H9 (cell line): ENCODE measurements around the gene RPL37A. TPM values are rescaled to one million over a fixed set of nuclear protein-coding genes. Genes with fewer than 3 reads are reported as not detected.

Source experiments
- DNase-seq: peaks from one replicate; pipeline ENCODE4 v3.0.0-alpha.2; 2017
- H2AFZ ChIP-seq: one replicate; pipeline ENCODE4 v1.6.1; 2013; ENCODE audit warnings: mild to moderate bottlenecking, low read length, control low read depth, moderate library complexity
- H2AK5ac ChIP-seq: 2 replicates; pipeline ENCODE4 v1.6.1; 2013; ENCODE audit warnings: low read length, control low read depth, mixed read lengths; ENCODE audit not compliant: insufficient read length
- H2BK120ac ChIP-seq: one replicate; pipeline ENCODE4 v1.6.1; 2013; ENCODE audit warnings: low read depth, mild to moderate bottlenecking, low read length, control low read depth, inconsistent platforms; ENCODE audit not compliant: poor library complexity, severe bottlenecking
- H2BK12ac ChIP-seq: 2 replicates; pipeline ENCODE4 v1.6.1; 2013; ENCODE audit warnings: low read length, control low read depth, mixed read lengths, low read depth; ENCODE audit not compliant: insufficient read length
- H2BK15ac ChIP-seq: 2 replicates; pipeline ENCODE4 v1.6.1; 2013; ENCODE audit warnings: low read depth, low read length, control low read depth
- H2BK20ac ChIP-seq: one replicate; pipeline ENCODE4 v1.6.1; 2013; ENCODE audit warnings: low read depth, mild to moderate bottlenecking, low read length, control low read depth, inconsistent platforms; ENCODE audit not compliant: poor library complexity, severe bottlenecking
- H2BK5ac ChIP-seq: 2 replicates; pipeline ENCODE4 v1.6.1; 2013; ENCODE audit warnings: low read length, control low read depth, mixed read lengths; ENCODE audit not compliant: insufficient read length
- H3K14ac ChIP-seq: 2 replicates; pipeline ENCODE4 v1.6.1; 2013; ENCODE audit warnings: low read length, control low read depth; ENCODE audit not compliant: insufficient read depth
- H3K18ac ChIP-seq: 2 replicates; pipeline ENCODE4 v1.6.1; 2013; ENCODE audit warnings: low read depth, mild to moderate bottlenecking, mixed read lengths, low read length, control low read depth; ENCODE audit not compliant: insufficient read length
- H3K23ac ChIP-seq: 2 replicates; pipeline ENCODE4 v1.6.1; 2013; ENCODE audit warnings: low read length, control low read depth, mixed read lengths, low read depth; ENCODE audit not compliant: insufficient read length
- H3K23me2 ChIP-seq: 2 replicates; pipeline ENCODE4 v1.6.1; 2013; ENCODE audit warnings: low read depth, mild to moderate bottlenecking, mixed read lengths, low read length, control low read depth; ENCODE audit not compliant: insufficient read length, poor library complexity, severe bottlenecking
- H3K27ac ChIP-seq: 2 replicates; pipeline ENCODE4 v1.5.1; 2013; ENCODE audit warnings: low read length, control low read depth, mixed read lengths, low read depth; ENCODE audit not compliant: insufficient read length
- H3K27me3 ChIP-seq: 2 replicates; pipeline ENCODE4 v1.6.1; 2013; ENCODE audit warnings: low read length, control low read depth, inconsistent platforms; ENCODE audit not compliant: insufficient read depth
- H3K4ac ChIP-seq: 2 replicates; pipeline ENCODE4 v1.6.1; 2013; ENCODE audit warnings: low read depth, mild to moderate bottlenecking, control low read depth, inconsistent platforms, low read length, moderate library complexity
- H3K4me1 ChIP-seq: 2 replicates; pipeline ENCODE4 v1.6.1; 2013; ENCODE audit warnings: low read length, control low read depth, inconsistent platforms; ENCODE audit not compliant: insufficient read depth
- H3K4me2 ChIP-seq: 2 replicates; pipeline ENCODE4 v1.6.1; 2013; ENCODE audit warnings: low read length, control low read depth, mixed read lengths; ENCODE audit not compliant: insufficient read length, insufficient read depth
- H3K56ac ChIP-seq: 2 replicates; pipeline ENCODE4 v1.6.1; 2013; ENCODE audit warnings: low read depth, mild to moderate bottlenecking, mixed read lengths, low read length, control low read depth; ENCODE audit not compliant: insufficient read length
- H3K79me1 ChIP-seq: 2 replicates; pipeline ENCODE4 v1.6.1; 2013; ENCODE audit warnings: low read depth, mild to moderate bottlenecking, moderate library complexity, low read length, control low read depth, inconsistent platforms; ENCODE audit not compliant: insufficient read depth, poor library complexity, severe bottlenecking
- H3K79me2 ChIP-seq: 2 replicates; pipeline ENCODE4 v1.6.1; 2013; ENCODE audit warnings: low read length, control low read depth, inconsistent platforms; ENCODE audit not compliant: insufficient read depth
- H3K9ac ChIP-seq: 2 replicates; pipeline ENCODE4 v1.6.1; 2013; ENCODE audit warnings: low read length, control low read depth, mixed read lengths; ENCODE audit not compliant: insufficient read length; ENCODE audit errors: extremely low read depth
- H3K9me3 ChIP-seq: one replicate; pipeline ENCODE4 v1.6.1; 2013; ENCODE audit warnings: low read depth, low read length, inconsistent platforms; ENCODE audit not compliant: control insufficient read depth
- H3T11ph ChIP-seq: one replicate; pipeline ENCODE4 v1.6.1; 2013; ENCODE audit warnings: mild to moderate bottlenecking, low read length, control low read depth, inconsistent platforms
- H4K20me1 ChIP-seq: one replicate; pipeline ENCODE4 v1.6.1; 2013; ENCODE audit not compliant: control insufficient read depth, insufficient read length, insufficient read depth
- H4K5ac ChIP-seq: 2 replicates; pipeline ENCODE4 v1.6.1; 2013; ENCODE audit warnings: low read depth, mild to moderate bottlenecking, mixed read lengths, low read length, control low read depth; ENCODE audit not compliant: insufficient read length
- H4K8ac ChIP-seq: replicated peaks from 2 replicates; pipeline ENCODE4 v1.6.1; 2013; ENCODE audit warnings: low read length, control low read depth, mixed read lengths, low read depth; ENCODE audit not compliant: insufficient read length
- H4K91ac ChIP-seq: 2 replicates; pipeline ENCODE4 v1.6.1; 2013; ENCODE audit warnings: low read depth, mild to moderate bottlenecking, moderate library complexity, mixed read lengths, low read length, control low read depth; ENCODE audit not compliant: insufficient read length
- H3K27ac Mint-ChIP-seq, 3 experiments: 2 replicates in 2 of 3; 3 replicates in 1 of 3; pipeline ENCODE4 v1.8.0; 2020 to 2021; ENCODE audit warnings: mixed read lengths in 3 of 3, mild to moderate bottlenecking in 1 of 3, moderate library complexity in 1 of 3
- H3K27me3 Mint-ChIP-seq: 2 replicates; pipeline ENCODE4 v1.8.0; 2021; ENCODE audit warnings: low read depth, mild to moderate bottlenecking, moderate library complexity, mixed read lengths
- H3K36me3 Mint-ChIP-seq, 3 experiments: 2 replicates in 2 of 3; 3 replicates in 1 of 3; pipeline ENCODE4 v1.8.0; 2020 to 2021; ENCODE audit warnings: low read depth in 3 of 3, mixed read lengths in 3 of 3; ENCODE audit not compliant: insufficient read depth in 1 of 3
- H3K4me1 Mint-ChIP-seq, 2 experiments: 2 replicates each; pipeline ENCODE4 v1.8.0; 2020; ENCODE audit warnings: mixed read lengths in 2 of 2
- H3K4me3 Mint-ChIP-seq, 2 experiments: 2 replicates in 1 of 2; 3 replicates in 1 of 2; pipeline ENCODE4 v1.8.0; 2020 to 2021; ENCODE audit warnings: mild to moderate bottlenecking in 2 of 2, mixed read lengths in 2 of 2, moderate library complexity in 1 of 2
- H3K9me3 Mint-ChIP-seq, 2 experiments: 2 replicates in 1 of 2; 3 replicates in 1 of 2; pipeline ENCODE4 v1.8.0; 2020; ENCODE audit warnings: mild to moderate bottlenecking in 2 of 2, mixed read lengths in 2 of 2, moderate library complexity in 1 of 2
- CTCF ChIP-seq: fragments of 200-600 bp; sonication (generic); conservative IDR thresholded peaks from 3 replicates; pipeline ENCODE4 v1.8.0; 2021; ENCODE audit warnings: antibody characterized with exemption, mild to moderate bottlenecking
- WGBS: extraction: QIAGEN DNeasy Blood & Tissue Kit; methylation state at CpG from one replicate; pipeline ENCODE4 v1.1.7; 2013; ENCODE audit warnings: missing lambda C conversion rate, low lambda C conversion rate, mixed read lengths; ENCODE audit not compliant: insufficient read length; ENCODE audit errors: extremely low coverage; 5-methylcytosine and 5-hydroxymethylcytosine counted together
- total RNA-seq: library from RNA; stranded (reverse); gene quantifications from 2 replicates; pipeline ENCODE4 v1.2.1, GENCODE V29; 2021

The RPL37A gene
- total RNA-seq, 1 experiment from 2014 or later = 3,769 TPM

DNA sequence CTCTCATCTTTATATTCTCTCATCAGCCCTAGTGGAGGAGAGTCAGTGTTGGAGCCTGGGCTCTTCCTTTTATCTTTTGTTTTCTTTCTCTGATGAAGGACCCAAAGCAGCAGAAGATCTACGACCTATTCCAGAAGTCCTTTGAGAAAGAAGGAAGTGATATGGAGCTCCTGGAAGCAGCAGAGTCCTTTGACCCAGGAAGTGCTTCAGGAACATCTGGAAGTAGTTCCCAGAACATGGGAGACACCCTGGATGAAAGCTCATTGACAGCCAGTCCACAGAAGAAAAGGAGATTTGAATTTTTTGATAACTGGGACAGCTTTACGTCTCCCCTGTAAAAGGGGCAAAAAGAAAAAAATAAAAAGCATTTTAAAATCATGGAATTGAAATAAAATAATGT, 16.0 kb upstream of the RPL37A start:
- no peak overlapping the region for H2BK5ac ChIP-seq
- no peak overlapping the region for H3K9ac ChIP-seq
- no peak for TF ChIP-seq CTCF
- no peak overlapping the region for H2BK120ac ChIP-seq
- no peaks in the 10 kb centered on the region for H3K9me3 ChIP-seq
- H2AK5ac ChIP-seq = no peak overlapping the region
- peaks cover 0 to 16% (median 13%) of the 10 kb centered on the region in 3 experiments; a peak in 5 of 7 replicates for H3K36me3 Mint-ChIP-seq
- H3K79me1 ChIP-seq = no peaks in the 10 kb centered on the region
- no peak overlapping the region for H2BK15ac ChIP-seq
- no peak overlapping the region for H3K27ac Mint-ChIP-seq
- no peak overlapping the region for H3K56ac ChIP-seq
- H3K27me3 Mint-ChIP-seq = no peaks in the 10 kb centered on the region
- no peak for DNase-seq
- no peak overlapping the region for H4K5ac ChIP-seq
- H3K18ac ChIP-seq = no peak overlapping the region
- no peak overlapping the region for H3K14ac ChIP-seq
- no peaks in the 10 kb centered on the region for H3K27me3 ChIP-seq
- H3K27ac ChIP-seq = no peak overlapping the region
- no peak overlapping the region for H2AFZ ChIP-seq
- no peak overlapping the region for H4K91ac ChIP-seq
- H3K4me1 Mint-ChIP-seq = peaks cover 5 to 6% of the 10 kb centered on the region in 2 experiments; a peak in 3 of 4 replicates
- H4K20me1 ChIP-seq = no peaks in the 10 kb centered on the region
- no peak overlapping the region for H3K4me2 ChIP-seq
- H3K4ac ChIP-seq = no peak overlapping the region
- H2BK20ac ChIP-seq = no peak overlapping the region
- no peaks in the 10 kb centered on the region for H3K23me2 ChIP-seq
- H3K23ac ChIP-seq = no peak overlapping the region
- no peak overlapping the region for H4K8ac ChIP-seq
- WGBS = no CpG with 5 or more reads among the region's 2 CpGs
- H3K79me2 ChIP-seq = no peaks in the 10 kb centered on the region
- H3K4me1 ChIP-seq = 0 out of 2 replicates have a peak, but pooled peaks cover 4% of the 10 kb centered on the region
- no peak overlapping the region for H3K4me3 Mint-ChIP-seq
- no peak overlapping the region for H2BK12ac ChIP-seq
- no peaks in the 10 kb centered on the region for H3K9me3 Mint-ChIP-seq
- H3T11ph ChIP-seq = no peak overlapping the region
